Measurements from ENCODE around the gene STAG1.

DNA sequence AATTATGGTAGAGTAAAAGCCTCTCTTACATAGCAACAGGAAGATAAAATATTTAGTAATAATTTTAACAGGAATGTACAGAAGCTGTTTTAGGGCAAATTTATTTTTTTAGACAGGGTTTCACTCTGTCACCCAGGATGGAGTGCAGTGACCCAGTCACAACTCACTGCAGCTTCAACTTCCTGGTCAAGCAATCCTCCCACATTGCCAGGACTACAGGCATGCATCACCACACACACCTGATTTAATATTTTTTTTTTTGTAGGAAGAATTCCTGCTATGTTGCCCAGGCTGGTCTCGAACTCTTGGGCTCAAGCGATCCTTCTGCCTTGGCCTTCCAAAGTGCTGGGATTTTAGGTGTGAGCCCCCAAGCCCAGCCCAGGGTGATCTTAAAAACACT, 440.9 kb downstream of the STAG1 start:
- no peak for TF ChIP-seq POLR2A (IDR thresholded peaks at IDR 0.05)
- TF ChIP-seq, protein P1, sequence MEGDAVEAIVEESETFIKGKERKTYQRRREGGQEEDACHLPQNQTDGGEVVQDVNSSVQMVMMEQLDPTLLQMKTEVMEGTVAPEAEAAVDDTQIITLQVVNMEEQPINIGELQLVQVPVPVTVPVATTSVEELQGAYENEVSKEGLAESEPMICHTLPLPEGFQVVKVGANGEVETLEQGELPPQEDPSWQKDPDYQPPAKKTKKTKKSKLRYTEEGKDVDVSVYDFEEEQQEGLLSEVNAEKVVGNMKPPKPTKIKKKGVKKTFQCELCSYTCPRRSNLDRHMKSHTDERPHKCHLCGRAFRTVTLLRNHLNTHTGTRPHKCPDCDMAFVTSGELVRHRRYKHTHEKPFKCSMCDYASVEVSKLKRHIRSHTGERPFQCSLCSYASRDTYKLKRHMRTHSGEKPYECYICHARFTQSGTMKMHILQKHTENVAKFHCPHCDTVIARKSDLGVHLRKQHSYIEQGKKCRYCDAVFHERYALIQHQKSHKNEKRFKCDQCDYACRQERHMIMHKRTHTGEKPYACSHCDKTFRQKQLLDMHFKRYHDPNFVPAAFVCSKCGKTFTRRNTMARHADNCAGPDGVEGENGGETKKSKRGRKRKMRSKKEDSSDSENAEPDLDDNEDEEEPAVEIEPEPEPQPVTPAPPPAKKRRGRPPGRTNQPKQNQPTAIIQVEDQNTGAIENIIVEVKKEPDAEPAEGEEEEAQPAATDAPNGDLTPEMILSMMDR (IDR thresholded peaks at IDR 0.05), result no peak
